ENCODE results near the gene TOGARAM1.

TOGARAM1 gene

GRCh38 chr14:45112896-45113781 is 151.1 kb downstream of the TOGARAM1 start:
- Histone ChIP-seq H3K4me2 (no peak overlapping the region), H3K9me3 (replicated peaks in 1 of 11) (no peaks in the 10 kb centered on the region), H3K27ac (no peak overlapping the region), H4K20me1 (peaks cover 0 to 23% (median 7%) of the 10 kb centered on the region in 11 experiments; a peak in 11 of 22 replicates), H3K36me3 (peaks cover 90 to 100% (median 95%) of the 10 kb centered on the region in 11 experiments), H3K9ac (no peak overlapping the region), H3K4me3 (no peak overlapping the region), H3K27me3 (no peaks in the 10 kb centered on the region), H3K4me1 (no peaks in the 10 kb centered on the region)
- no peak for TF ChIP-seq Cebpa-rat (IDR thresholded peaks at IDR 0.05)

GRCh38 chr14:45114327-45114726 is 152.3 kb downstream of the TOGARAM1 start:
- Histone ChIP-seq H4K20me1 (peaks cover 0 to 23% (median 7%) of the 10 kb centered on the region in 11 experiments; a peak in 11 of 22 replicates), H3K4me2 (no peak overlapping the region), H3K9ac (no peak overlapping the region), H3K27ac (no peak overlapping the region), H3K4me3 (no peak overlapping the region), H3K27me3 (no peaks in the 10 kb centered on the region), H3K36me3 (peaks cover 94 to 100% (median 98%) of the 10 kb centered on the region in 11 experiments), H3K4me1 (no peaks in the 10 kb centered on the region), H3K9me3 (replicated peaks in 1 of 11) (no peaks in the 10 kb centered on the region)
- no peak for TF ChIP-seq Cebpa-rat (IDR thresholded peaks at IDR 0.05)

- Histone ChIP-seq H3K9me3 (replicated peaks in 1 of 11) (no peaks in the 10 kb centered on the region), H3K4me2 (no peak overlapping the region), H3K9ac (no peak overlapping the region), H3K27me3 (no peaks in the 10 kb centered on the region), H3K4me3 (no peak overlapping the region), H3K27ac (no peak overlapping the region), H3K4me1 (no peaks in the 10 kb centered on the region), H3K36me3 (peaks cover 88 to 100% (median 99%) of the 10 kb centered on the region in 11 experiments), H4K20me1 (peaks cover 0 to 17% (median 4%) of the 10 kb centered on the region in 11 experiments; a peak in 12 of 22 replicates)
- TF ChIP-seq Cebpa-rat (IDR thresholded peaks at IDR 0.05) = no peak
Observed at GRCh38 chr14:45118594-45118993, 156.6 kb downstream of the TOGARAM1 start.

- no peaks in the 10 kb centered on the region for H3K27me3 ChIP-seq
- TF ChIP-seq Cebpa-rat (IDR thresholded peaks at IDR 0.05) = no peak
- no peak overlapping the region for H3K9ac ChIP-seq
- peaks cover 0 to 16% (median 4%) of the 10 kb centered on the region in 11 experiments; a peak in 10 of 22 replicates for H4K20me1 ChIP-seq
- H3K4me1 ChIP-seq = no peaks in the 10 kb centered on the region
- H3K9me3 ChIP-seq (replicated peaks in 1 of 11) = no peaks in the 10 kb centered on the region
- H3K4me3 ChIP-seq = no peak overlapping the region
- H3K36me3 ChIP-seq = peaks cover 89 to 100% (median 99%) of the 10 kb centered on the region in 11 experiments
- H3K27ac ChIP-seq = no peak overlapping the region
- no peak overlapping the region for H3K4me2 ChIP-seq
Observed at GRCh38 chr14:45120096-45120495, 158.1 kb downstream of the TOGARAM1 start.

- H3K36me3 ChIP-seq = peaks cover 88 to 100% (median 97%) of the 10 kb centered on the region in 11 experiments
- H4K20me1 ChIP-seq = peaks cover 0 to 6% (median under 1%) of the 10 kb centered on the region in 11 experiments; a peak in 6 of 22 replicates
- no peak overlapping the region for H3K4me3 ChIP-seq
- H3K27ac ChIP-seq = no peak overlapping the region
- no peaks in the 10 kb centered on the region for H3K27me3 ChIP-seq
- no peak for TF ChIP-seq Cebpa-rat (IDR thresholded peaks at IDR 0.05)
- H3K4me1 ChIP-seq = no peaks in the 10 kb centered on the region
- no peaks in the 10 kb centered on the region for H3K9me3 ChIP-seq (replicated peaks in 1 of 11)
- no peak overlapping the region for H3K4me2 ChIP-seq
- no peak overlapping the region for H3K9ac ChIP-seq
Observed at GRCh38 chr14:45123271-45123670, 161.3 kb downstream of the TOGARAM1 start.

Measured in BLaER1 treated with 17β-estradiol and CSF1 and Interleukin-3, amounts not matched to agents 10 nM and 100 nM (cell line).